Gastrocnemius medialis (tissue), 4 donors: ENCODE results near the gene SIL1.

Source experiments
- CTCF ChIP-seq, 5 experiments: fragments of 450-650 bp in 3 of 5; fragments of 200-600 bp in 2 of 5; sonication (generic) in 2 of 5; IDR thresholded peaks in 4 of 5; conservative IDR thresholded peaks in 1 of 5; 1 replicate in 4 of 5; 2 replicates in 1 of 5; pipeline ENCODE4 v1.5.1; 2016 to 2019; ENCODE audit warnings: antibody characterized with exemption in 5 of 5, mild to moderate bottlenecking in 3 of 5, moderate library complexity in 3 of 5
- POLR2A ChIP-seq, 2 donors: fragments of 450-650 bp; IDR thresholded peaks; one replicate each; pipeline ENCODE4 v1.6.1; 2017; ENCODE audit warnings: antibody characterized with exemption in 2 of 2, mild to moderate bottlenecking in 2 of 2, moderate library complexity in 2 of 2

GRCh38 chr5:139100825-139101224 lies 97.3 kb downstream of the SIL1 start:
- TF ChIP-seq CTCF (IDR thresholded peaks at IDR 0.05 in 4 of 5, conservative IDR thresholded peaks at IDR 0.05 in 1 of 5) = no peak
- TF ChIP-seq POLR2A (IDR thresholded peaks at IDR 0.05) = no peak
